ENCODE data around the gene PPM1J.
A peak's percentile ranks its signal among the peaks of the same experiment; 100 is the strongest.
"Not testable (repeated sequence)": the region's sequence is repeated elsewhere in the genome, so short reads cannot be mapped to it uniquely, and the experiment has no call there.

PPM1J gene

GRCh38 chr1:112737573-112737972 is 22.4 kb upstream of the PPM1J start:
- ATAC-seq, result no peak
- TF ChIP-seq BACH2 (CRISPR knock-in tag; IDR thresholded peaks at IDR 0.05; ENCODE audit: borderline replicate concordance) (no peak), ZNF70 (CRISPR knock-in tag; IDR thresholded peaks at IDR 0.05) (no peak)

GRCh38 chr1:112735752-112736151 is 20.6 kb upstream of the PPM1J start:
- peak; percentile 87 for ATAC-seq
- TF ChIP-seq ZC3H10 (CRISPR knock-in tag; IDR thresholded peaks at IDR 0.05) (no peak), BACH2 (CRISPR knock-in tag; IDR thresholded peaks at IDR 0.05; ENCODE audit: borderline replicate concordance) (no peak), PPARA (CRISPR knock-in tag; IDR thresholded peaks at IDR 0.05; ENCODE audit: borderline replicate concordance) (no peak), SNAI2 (CRISPR knock-in tag; IDR thresholded peaks at IDR 0.05) (no peak), ZNF565 (CRISPR knock-in tag; conservative IDR thresholded peaks at IDR 0.05; ENCODE audit: low read depth) (no peak), ARNTL (CRISPR knock-in tag; IDR thresholded peaks at IDR 0.05; ENCODE audit: borderline replicate concordance, low read depth) (no peak), RARB (CRISPR knock-in tag; IDR thresholded peaks at IDR 0.05) (no peak), TCF4 (CRISPR knock-in tag; IDR thresholded peaks at IDR 0.05; ENCODE audit: borderline replicate concordance) (no peak), OSR1 (CRISPR knock-in tag; IDR thresholded peaks at IDR 0.05) (no peak), TOX (CRISPR knock-in tag; IDR thresholded peaks at IDR 0.05; ENCODE audit: borderline replicate concordance) (no peak), CSDC2 (CRISPR knock-in tag; IDR thresholded peaks at IDR 0.05) (no peak), ISL1 (CRISPR knock-in tag; IDR thresholded peaks at IDR 0.05) (no peak), ZNF8 (CRISPR knock-in tag; IDR thresholded peaks at IDR 0.05) (no peak), ESRRG (CRISPR knock-in tag; IDR thresholded peaks at IDR 0.05) (no peak), ZFP30 (CRISPR knock-in tag; IDR thresholded peaks at IDR 0.05) (no peak), ZFP3 (CRISPR knock-in tag; IDR thresholded peaks at IDR 0.05) (no peak), ZNF70 (CRISPR knock-in tag; IDR thresholded peaks at IDR 0.05) (no peak), GLIS3 (CRISPR knock-in tag; IDR thresholded peaks at IDR 0.05) (no peak)

GRCh38 chr1:112731451-112731850 is 16.3 kb upstream of the PPM1J start:
- ATAC-seq, result no peak
- no peak for TF ChIP-seq CSRNP3 (CRISPR knock-in tag; IDR thresholded peaks at IDR 0.05)
- no peak for TF ChIP-seq CREB5 (CRISPR knock-in tag; IDR thresholded peaks at IDR 0.05; ENCODE audit: low read depth)
- no peak for TF ChIP-seq ESRRG (CRISPR knock-in tag; IDR thresholded peaks at IDR 0.05)
- no peak for TF ChIP-seq PPARA (CRISPR knock-in tag; IDR thresholded peaks at IDR 0.05; ENCODE audit: borderline replicate concordance)
- no peak for TF ChIP-seq ISL1 (CRISPR knock-in tag; IDR thresholded peaks at IDR 0.05)
- no peak for TF ChIP-seq CSDC2 (CRISPR knock-in tag; IDR thresholded peaks at IDR 0.05)
- no peak for TF ChIP-seq SNAI2 (CRISPR knock-in tag; IDR thresholded peaks at IDR 0.05)
- TF ChIP-seq ZC3H10 (CRISPR knock-in tag; IDR thresholded peaks at IDR 0.05), result no peak
- no peak for TF ChIP-seq ZNF565 (CRISPR knock-in tag; conservative IDR thresholded peaks at IDR 0.05; ENCODE audit: low read depth)
- no peak for TF ChIP-seq ZNF8 (CRISPR knock-in tag; IDR thresholded peaks at IDR 0.05)
- TF ChIP-seq TOX (CRISPR knock-in tag; IDR thresholded peaks at IDR 0.05; ENCODE audit: borderline replicate concordance), result no peak
- TF ChIP-seq RARB (CRISPR knock-in tag; IDR thresholded peaks at IDR 0.05), result no peak
- no peak for TF ChIP-seq ZFP30 (CRISPR knock-in tag; IDR thresholded peaks at IDR 0.05)
- TF ChIP-seq GLIS3 (CRISPR knock-in tag; IDR thresholded peaks at IDR 0.05), result no peak

GRCh38 chr1:112729909-112730308 is 14.8 kb upstream of the PPM1J start:
- TF ChIP-seq ZNF70 (CRISPR knock-in tag; IDR thresholded peaks at IDR 0.05) (no peak), ZFP3 (CRISPR knock-in tag; IDR thresholded peaks at IDR 0.05) (no peak), ARNTL (CRISPR knock-in tag; IDR thresholded peaks at IDR 0.05; ENCODE audit: borderline replicate concordance, low read depth) (no peak), SNAI2 (CRISPR knock-in tag; IDR thresholded peaks at IDR 0.05) (no peak), BACH2 (CRISPR knock-in tag; IDR thresholded peaks at IDR 0.05; ENCODE audit: borderline replicate concordance) (no peak), PPARA (CRISPR knock-in tag; IDR thresholded peaks at IDR 0.05; ENCODE audit: borderline replicate concordance) (no peak), ZNF565 (CRISPR knock-in tag; conservative IDR thresholded peaks at IDR 0.05; ENCODE audit: low read depth) (no peak), GLIS3 (CRISPR knock-in tag; IDR thresholded peaks at IDR 0.05) (no peak), OSR1 (CRISPR knock-in tag; IDR thresholded peaks at IDR 0.05) (no peak), CSDC2 (CRISPR knock-in tag; IDR thresholded peaks at IDR 0.05) (no peak), CREB5 (CRISPR knock-in tag; IDR thresholded peaks at IDR 0.05; ENCODE audit: low read depth) (no peak), ZC3H10 (CRISPR knock-in tag; IDR thresholded peaks at IDR 0.05) (no peak), ISL1 (CRISPR knock-in tag; IDR thresholded peaks at IDR 0.05) (no peak)
- ATAC-seq, result no peak

GRCh38 chr1:112729011-112729410 is 13.9 kb upstream of the PPM1J start:
- not testable (repeated sequence) for ATAC-seq

- ATAC-seq, result not testable (repeated sequence)
These were observed 13.3 kb upstream of the PPM1J start for GRCh38 chr1:112728306-112728971.

Data from SK-N-SH treated with all-trans-retinoic acid at 6 μM for 48 hours (cell line).